ENCODE results near the gene MANEAL. TPM values are rescaled to one million over a fixed set of nuclear protein-coding genes. Genes with fewer than 3 reads are reported as not detected.

The MANEAL gene
- total and polyA plus RNA-seq, 2 experiments from 2014 or later: 2.3 to 3.5 TPM

DNA sequence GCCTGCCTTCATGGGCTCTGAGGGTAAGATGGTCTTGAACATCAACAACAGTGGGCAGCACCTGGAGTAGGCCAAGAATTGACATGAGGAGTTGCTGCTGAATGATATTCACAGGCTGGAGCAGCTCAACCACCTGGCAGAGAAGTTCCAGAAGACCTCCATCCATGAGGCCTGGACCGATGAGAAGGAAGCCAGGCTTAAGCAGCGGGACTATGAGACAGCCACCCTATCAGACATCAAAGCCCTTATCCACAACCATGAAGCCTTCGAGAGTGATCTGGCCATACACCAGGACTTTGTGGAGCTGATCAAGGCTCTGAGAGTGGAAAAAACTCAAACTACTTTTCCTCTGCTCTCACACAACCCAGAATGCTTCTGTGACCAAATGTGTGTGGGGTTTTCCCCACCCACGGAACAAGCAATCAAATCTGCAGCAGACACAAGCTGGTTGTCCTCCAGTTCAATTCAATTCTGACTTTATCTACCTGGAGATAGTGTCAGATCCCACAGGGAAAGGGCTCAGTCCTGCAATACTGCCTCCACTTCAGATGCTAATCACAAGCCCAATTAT is 16.6 kb upstream of the MANEAL start:
- Histone ChIP-seq H4K20me1 (ENCODE audit: insufficient read depth, poor library complexity, severe bottlenecking) (no peaks in the 10 kb centered on the region), H3K79me2 (no peaks in the 10 kb centered on the region), H3K4me3 (no peak overlapping the region), H3K27ac (no peak overlapping the region), H3K36me3 (replicated peaks; ENCODE audit: insufficient read depth, low read depth) (no peaks in the 10 kb centered on the region), H2AFZ (no peak overlapping the region), H3K4me1 (ENCODE audit: insufficient read depth) (no peaks in the 10 kb centered on the region), H3K27me3 (no peaks in the 10 kb centered on the region), H3K9me2 (replicated peaks; ENCODE audit: insufficient read depth) (no peaks in the 10 kb centered on the region), H3K4me2 (no peak overlapping the region), H3K9me3 (ENCODE audit: low read depth) (no peaks in the 10 kb centered on the region)
- DNase-seq (ENCODE audit: low spot score): no peak
- TF ChIP-seq EZH2phosphoT487 (IDR thresholded peaks at IDR 0.05; ENCODE audit: low read depth, severe bottlenecking, unreplicated experiment) (no peak), CTCF (IDR thresholded peaks at IDR 0.05; ENCODE audit: poor library complexity) (no peak), EZH2 (IDR thresholded peaks at IDR 0.05; ENCODE audit: borderline replicate concordance) (no peak)
- 67% methylated on average over 4 of the region's 4 CpGs for WGBS (ENCODE audit: low lambda C conversion rate, missing lambda C conversion rate)

- no peak overlapping the region for H2AFZ ChIP-seq
- H3K36me3 ChIP-seq (replicated peaks; ENCODE audit: insufficient read depth, low read depth): no peaks in the 10 kb centered on the region
- TF ChIP-seq EZH2phosphoT487 (IDR thresholded peaks at IDR 0.05; ENCODE audit: low read depth, severe bottlenecking, unreplicated experiment): no peak
- no peak for TF ChIP-seq EZH2 (IDR thresholded peaks at IDR 0.05; ENCODE audit: borderline replicate concordance)
- no peak for TF ChIP-seq CTCF (IDR thresholded peaks at IDR 0.05; ENCODE audit: poor library complexity)
- 97% methylated on average over 3 of the region's 3 CpGs for WGBS (ENCODE audit: low lambda C conversion rate, missing lambda C conversion rate)
- no peak for DNase-seq (ENCODE audit: low spot score)
- H3K79me2 ChIP-seq: no peaks in the 10 kb centered on the region
- no peak overlapping the region for H3K27ac ChIP-seq
- H3K4me3 ChIP-seq: no peak overlapping the region
- no peaks in the 10 kb centered on the region for H4K20me1 ChIP-seq (ENCODE audit: insufficient read depth, poor library complexity, severe bottlenecking)
- H3K27me3 ChIP-seq: peaks cover 3% of the 10 kb centered on the region
- no peaks in the 10 kb centered on the region for H3K9me2 ChIP-seq (replicated peaks; ENCODE audit: insufficient read depth)
- no peak overlapping the region for H3K4me2 ChIP-seq
- H3K9me3 ChIP-seq (ENCODE audit: low read depth): no peaks in the 10 kb centered on the region
- H3K4me1 ChIP-seq (ENCODE audit: insufficient read depth): no peaks in the 10 kb centered on the region
Measured at GRCh38 chr1:37778654-37779053, 15.0 kb upstream of the MANEAL start.

DNA sequence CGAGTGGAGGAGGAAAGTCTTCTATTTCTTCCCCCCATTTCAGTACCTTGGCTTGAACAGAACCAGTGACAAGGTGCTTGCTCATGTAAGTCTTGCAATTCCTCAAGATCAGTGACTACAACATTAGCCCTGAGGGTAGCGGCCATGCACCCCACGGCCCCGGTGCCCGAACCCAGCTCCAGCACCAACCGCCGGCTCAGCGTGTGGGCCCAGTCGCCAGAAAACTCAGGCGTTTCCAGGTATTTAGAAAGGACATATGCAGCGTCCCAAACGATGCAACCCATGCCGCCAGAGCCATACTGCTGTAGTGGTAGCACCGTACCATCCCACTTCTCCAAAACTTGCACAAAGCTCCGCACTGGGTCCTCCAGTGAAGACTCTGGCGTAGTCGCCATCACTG is 11.2 kb upstream of the MANEAL start:
- no peaks in the 10 kb centered on the region for H3K9me3 ChIP-seq (ENCODE audit: low read depth)
- no peaks in the 10 kb centered on the region for H4K20me1 ChIP-seq (ENCODE audit: insufficient read depth, poor library complexity, severe bottlenecking)
- no peak overlapping the region for H3K4me3 ChIP-seq
- no peak overlapping the region for H3K27ac ChIP-seq
- no peaks in the 10 kb centered on the region for H3K79me2 ChIP-seq
- no peaks in the 10 kb centered on the region for H3K36me3 ChIP-seq (replicated peaks; ENCODE audit: insufficient read depth, low read depth)
- no peak for TF ChIP-seq EZH2phosphoT487 (IDR thresholded peaks at IDR 0.05; ENCODE audit: low read depth, severe bottlenecking, unreplicated experiment)
- TF ChIP-seq EZH2 (IDR thresholded peaks at IDR 0.05; ENCODE audit: borderline replicate concordance): no peak
- no peak for TF ChIP-seq CTCF (IDR thresholded peaks at IDR 0.05; ENCODE audit: poor library complexity)
- H3K27me3 ChIP-seq: peaks cover 8% of the 10 kb centered on the region
- H3K4me1 ChIP-seq (ENCODE audit: insufficient read depth): no peaks in the 10 kb centered on the region
- WGBS (ENCODE audit: low lambda C conversion rate, missing lambda C conversion rate): 85% methylated on average over 17 of the region's 17 CpGs
- DNase-seq (ENCODE audit: low spot score): no peak
- H3K4me2 ChIP-seq: no peak overlapping the region
- no peaks in the 10 kb centered on the region for H3K9me2 ChIP-seq (replicated peaks; ENCODE audit: insufficient read depth)
- no peak overlapping the region for H2AFZ ChIP-seq
